K562 (cell line): ENCODE data around the gene CCDC9.

Experiments
- CBX2 ChIP-seq: fragments of 200-600 bp; sonication (generic); IDR thresholded peaks from one replicate; pipeline ENCODE4 v1.6.1; 2012; ENCODE audit warnings: mild to moderate bottlenecking, low read length, inconsistent platforms; ENCODE audit not compliant: insufficient read depth, poor library complexity, severe bottlenecking
- CTCF ChIP-seq, 3 experiments: IDR thresholded peaks in 2 of 3; conservative IDR thresholded peaks in 1 of 3; 2 replicates each; pipeline ENCODE4 v1.5.1; 2011 to 2012; ENCODE audit warnings: low read length in 3 of 3, mild to moderate bottlenecking in 3 of 3, control low read depth in 2 of 3, improper control_type of control experiment in 1 of 3, inconsistent platforms in 1 of 3, low read depth in 1 of 3, mixed read lengths in 1 of 3, moderate library complexity in 1 of 3; ENCODE audit not compliant: insufficient read depth in 2 of 3
- HNRNPK ChIP-seq: fragments of 200-400 bp; formaldehyde crosslinking; IDR thresholded peaks from one replicate; pipeline ENCODE4 v1.6.1; 2018; ENCODE audit warnings: mild to moderate bottlenecking, low read depth, low read length; ENCODE audit not compliant: poor library complexity, severe bottlenecking
- NFE2L1 ChIP-seq: fragments of 450-650 bp; IDR thresholded peaks from 2 replicates; pipeline ENCODE4 v1.6.1; 2016; ENCODE audit warnings: missing genetic modification characterization, low read depth, mild to moderate bottlenecking, missing compliant biosample characterization, moderate library complexity, borderline replicate concordance
- RAD21 ChIP-seq, 2 experiments: fragments of 250-450 bp in 1 of 2; fragments of 450-650 bp in 1 of 2; sonication (Bioruptor Pico) in 1 of 2; formaldehyde crosslinking in 1 of 2; IDR thresholded peaks in 1 of 2; conservative IDR thresholded peaks in 1 of 2; 2 replicates each; pipeline versions ENCODE4 v1.4.0 to v1.8.0; 2020 to 2022; ENCODE audit warnings: mild to moderate bottlenecking in 2 of 2, moderate library complexity in 1 of 2
- RCOR1 ChIP-seq, 2 experiments: IDR thresholded peaks; 2 replicates each; pipeline ENCODE4 v1.6.1; 2012; ENCODE audit warnings: low read depth in 2 of 2, low read length in 2 of 2, borderline replicate concordance in 1 of 2, improper control_type of control experiment in 1 of 2
- REST ChIP-seq, 2 experiments: fragments of 450-650 bp; formaldehyde crosslinking in 1 of 2; IDR thresholded peaks; 2 replicates each; pipeline versions ENCODE4 v1.4.0 to v1.6.1; 2014 to 2020; ENCODE audit warnings: mild to moderate bottlenecking in 2 of 2, borderline replicate concordance in 1 of 2, low read depth in 1 of 2
- RNF219 ChIP-seq: fragments of 250-450 bp; sonication (Bioruptor Pico); IDR thresholded peaks from 2 replicates; pipeline ENCODE4 v1.5.0; 2022; ENCODE audit warnings: mild to moderate bottlenecking
- TAF1 ChIP-seq: IDR thresholded peaks from 2 replicates; pipeline ENCODE4 v1.6.1; 2011; ENCODE audit warnings: mild to moderate bottlenecking, low read length, moderate library complexity; ENCODE audit not compliant: insufficient read depth, control insufficient read depth, severe bottlenecking; ENCODE audit errors: extremely low read depth
- ZNF551 ChIP-seq: fragments of 250-450 bp; sonication (Bioruptor Pico); IDR thresholded peaks from 2 replicates; pipeline ENCODE4 v1.5.0; 2021; ENCODE audit warnings: mild to moderate bottlenecking, moderate library complexity
- TF ChIP-seq, protein P1 (sequence below): sonication (generic); formaldehyde crosslinking; IDR thresholded peaks from 2 replicates; pipeline ENCODE4 v1.8.0; 2023; ENCODE audit warnings: mild to moderate bottlenecking, missing genetic modification reagents
- TF ChIP-seq, protein P2 (sequence below): fragments of 250-450 bp; sonication (Bioruptor Pico); IDR thresholded peaks from 2 replicates; pipeline ENCODE4 v1.4.0; 2020; ENCODE audit warnings: mild to moderate bottlenecking, moderate library complexity

DNA sequence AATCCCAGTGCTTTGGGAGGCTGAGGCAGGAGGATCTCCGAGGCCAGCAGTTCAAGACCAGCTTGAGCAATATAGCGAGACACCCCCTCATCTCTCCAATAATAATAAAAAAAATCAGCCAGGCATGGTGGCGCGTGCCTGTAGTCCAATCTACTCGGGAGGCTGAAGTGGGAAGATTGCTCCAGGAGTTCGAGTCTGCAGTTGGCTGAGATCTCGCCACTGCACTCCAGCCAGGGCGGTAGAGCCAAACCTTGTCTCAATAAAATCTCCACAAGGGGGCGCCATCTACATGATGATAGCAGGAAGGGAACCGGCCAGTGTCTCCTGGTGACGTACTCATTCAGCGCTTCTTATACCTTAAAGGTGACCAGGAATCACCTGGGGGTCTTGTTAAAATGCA lies 39.7 kb downstream of the CCDC9 start:
- no peak for TF ChIP-seq HNRNPK
- no peak for TF ChIP-seq TAF1
- no peak for TF ChIP-seq RCOR1 (IDR thresholded peaks at IDR 0.05; ENCODE audit: borderline replicate concordance in 1 of 2, low read depth in 2 of 2, low read length in 2 of 2)
- TF ChIP-seq RNF219 (CRISPR knock-in tag), result no peak
- TF ChIP-seq REST (IDR thresholded peaks at IDR 0.05; ENCODE audit: borderline replicate concordance), result peak; percentile 92
- TF ChIP-seq REST (CRISPR knock-in tag; IDR thresholded peaks at IDR 0.05; ENCODE audit: low read depth), result no peak
- TF ChIP-seq, protein P1, sequence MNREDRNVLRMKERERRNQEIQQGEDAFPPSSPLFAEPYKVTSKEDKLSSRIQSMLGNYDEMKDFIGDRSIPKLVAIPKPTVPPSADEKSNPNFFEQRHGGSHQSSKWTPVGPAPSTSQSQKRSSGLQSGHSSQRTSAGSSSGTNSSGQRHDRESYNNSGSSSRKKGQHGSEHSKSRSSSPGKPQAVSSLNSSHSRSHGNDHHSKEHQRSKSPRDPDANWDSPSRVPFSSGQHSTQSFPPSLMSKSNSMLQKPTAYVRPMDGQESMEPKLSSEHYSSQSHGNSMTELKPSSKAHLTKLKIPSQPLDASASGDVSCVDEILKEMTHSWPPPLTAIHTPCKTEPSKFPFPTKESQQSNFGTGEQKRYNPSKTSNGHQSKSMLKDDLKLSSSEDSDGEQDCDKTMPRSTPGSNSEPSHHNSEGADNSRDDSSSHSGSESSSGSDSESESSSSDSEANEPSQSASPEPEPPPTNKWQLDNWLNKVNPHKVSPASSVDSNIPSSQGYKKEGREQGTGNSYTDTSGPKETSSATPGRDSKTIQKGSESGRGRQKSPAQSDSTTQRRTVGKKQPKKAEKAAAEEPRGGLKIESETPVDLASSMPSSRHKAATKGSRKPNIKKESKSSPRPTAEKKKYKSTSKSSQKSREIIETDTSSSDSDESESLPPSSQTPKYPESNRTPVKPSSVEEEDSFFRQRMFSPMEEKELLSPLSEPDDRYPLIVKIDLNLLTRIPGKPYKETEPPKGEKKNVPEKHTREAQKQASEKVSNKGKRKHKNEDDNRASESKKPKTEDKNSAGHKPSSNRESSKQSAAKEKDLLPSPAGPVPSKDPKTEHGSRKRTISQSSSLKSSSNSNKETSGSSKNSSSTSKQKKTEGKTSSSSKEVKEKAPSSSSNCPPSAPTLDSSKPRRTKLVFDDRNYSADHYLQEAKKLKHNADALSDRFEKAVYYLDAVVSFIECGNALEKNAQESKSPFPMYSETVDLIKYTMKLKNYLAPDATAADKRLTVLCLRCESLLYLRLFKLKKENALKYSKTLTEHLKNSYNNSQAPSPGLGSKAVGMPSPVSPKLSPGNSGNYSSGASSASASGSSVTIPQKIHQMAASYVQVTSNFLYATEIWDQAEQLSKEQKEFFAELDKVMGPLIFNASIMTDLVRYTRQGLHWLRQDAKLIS, result no peak
- peak; percentile 84 to 94 for TF ChIP-seq RAD21 (CRISPR knock-in tag; conservative IDR thresholded peaks at IDR 0.05 in 1 of 2, IDR thresholded peaks at IDR 0.05 in 1 of 2)
- no peak for TF ChIP-seq ZNF551 (CRISPR knock-in tag)
- TF ChIP-seq NFE2L1 (tag), result no peak
- TF ChIP-seq, protein P2, sequence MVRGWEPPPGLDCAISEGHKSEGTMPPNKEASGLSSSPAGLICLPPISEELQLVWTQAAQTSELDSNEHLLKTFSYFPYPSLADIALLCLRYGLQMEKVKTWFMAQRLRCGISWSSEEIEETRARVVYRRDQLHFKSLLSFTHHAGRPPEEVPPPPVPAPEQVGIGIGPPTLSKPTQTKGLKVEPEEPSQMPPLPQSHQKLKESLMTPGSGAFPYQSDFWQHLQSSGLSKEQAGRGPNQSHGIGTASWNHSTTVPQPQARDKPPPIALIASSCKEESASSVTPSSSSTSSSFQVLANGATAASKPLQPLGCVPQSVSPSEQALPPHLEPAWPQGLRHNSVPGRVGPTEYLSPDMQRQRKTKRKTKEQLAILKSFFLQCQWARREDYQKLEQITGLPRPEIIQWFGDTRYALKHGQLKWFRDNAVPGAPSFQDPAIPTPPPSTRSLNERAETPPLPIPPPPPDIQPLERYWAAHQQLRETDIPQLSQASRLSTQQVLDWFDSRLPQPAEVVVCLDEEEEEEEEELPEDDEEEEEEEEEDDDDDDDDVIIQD (CRISPR knock-in tag), result no peak
- TF ChIP-seq CBX2, result no peak
- peak; percentile 82 to 96 (median 95) for TF ChIP-seq CTCF (IDR thresholded peaks at IDR 0.05 in 2 of 3, conservative IDR thresholded peaks at IDR 0.05 in 1 of 3; ENCODE audit: insufficient read depth in 2 of 3, low read depth in 1 of 3, low read length in 3 of 3)
